GM12875 (cell line): Measurements from ENCODE around the gene NACC1.

ENCODE experiments used
- H3K4me3 ChIP-seq: one replicate; pipeline ENCODE4 v1.5.1; 2011; ENCODE audit warnings: low read depth, low read length, control low read depth
- CTCF ChIP-seq: IDR thresholded peaks from 2 replicates; pipeline ENCODE4 v1.5.1; 2011; ENCODE audit warnings: low read depth, mild to moderate bottlenecking, control low read depth, inconsistent platforms, low read length, moderate library complexity, borderline replicate concordance; ENCODE audit not compliant: insufficient read depth

Gene NACC1

GRCh38 chr19:13132471-13133180 lies 14.6 kb downstream of the NACC1 start:
- H3K4me3 ChIP-seq: no peak overlapping the region
- TF ChIP-seq CTCF: no peak

- no peak for TF ChIP-seq CTCF
- H3K4me3 ChIP-seq: no peak overlapping the region
These were observed 15.3 kb downstream of the NACC1 start for GRCh38 chr19:13133241-13133870.

- TF ChIP-seq CTCF: no peak
- H3K4me3 ChIP-seq: no peak overlapping the region
These were observed 16.6 kb downstream of the NACC1 start for GRCh38 chr19:13134626-13135025.

- TF ChIP-seq CTCF: no peak
- H3K4me3 ChIP-seq: no peak overlapping the region
These were observed 17.3 kb downstream of the NACC1 start for GRCh38 chr19:13135068-13136062.

GRCh38 chr19:13137290-13137794 lies 19.3 kb downstream of the NACC1 start:
- no peak for TF ChIP-seq CTCF

GRCh38 chr19:13138171-13138915 lies 20.3 kb downstream of the NACC1 start:
- TF ChIP-seq CTCF: no peak
- H3K4me3 ChIP-seq: no peak overlapping the region

More at GRCh38 chr19:13137290-13137794, 19.3 kb downstream of the NACC1 start:
- no peak overlapping the region for H3K4me3 ChIP-seq
